ENCODE measurements around the gene PRPF8. TPM values are rescaled to one million over a fixed set of nuclear protein-coding genes. Genes with fewer than 3 reads are reported as not detected.

Gene PRPF8
- total RNA-seq, 1 experiment from 2014 or later = 398 TPM

- TF ChIP-seq CTCF (IDR thresholded peaks at IDR 0.05; ENCODE audit: insufficient read depth in 1 of 2, low read depth in 1 of 2, low read length in 1 of 2, severe bottlenecking in 1 of 2, unreplicated experiment in 1 of 2) = no peak
- Histone ChIP-seq H3K27me3 (replicated peaks; ENCODE audit: control insufficient read depth, insufficient read depth, low read length) (no peaks in the 10 kb centered on the region), H3K4me1 (peaks cover 22% of the 10 kb centered on the region), H3K4me3 (ENCODE audit: low read depth, low read length) (peak overlapping the region; percentile 56), H3K9me3 (no peaks in the 10 kb centered on the region), H3K36me3 (ENCODE audit: control insufficient read depth, insufficient read depth, low read length) (peaks cover 5% of the 10 kb centered on the region)
- POLR2A ChIA-PET = interaction anchor here (0.5 to 3.4 kb wide), 34 partner anchors 7 to 587 kb away, joined by 3 to 81 read pairs (median 4); partner anchors contain the start of genes INPP5K, PRPF8, RILP and RPA1
- peak; percentile 98 to 99 for DNase-seq
- Mint-ChIP-seq H3K4me3 (ENCODE audit: unreplicated experiment) (peak overlapping the region; percentile 85), H3K9me3 (ENCODE audit: unreplicated experiment) (no peaks in the 10 kb centered on the region), H3K27ac (ENCODE audit: unreplicated experiment) (peak overlapping the region; percentile 99), H3K27me3 (ENCODE audit: insufficient read depth, unreplicated experiment) (no peaks in the 10 kb centered on the region), H3K4me1 (ENCODE audit: low read depth, unreplicated experiment) (peaks cover 31% of the 10 kb centered on the region), H3K36me3 (ENCODE audit: insufficient read depth, unreplicated experiment) (peaks cover 57% of the 10 kb centered on the region)
- no TSS peak for BruUV-seq (replicated peaks)
- CTCF ChIA-PET = interaction anchor here (0.6 to 2.2 kb wide), 14 partner anchors 9 to 744 kb away, joined by 3 to 19 read pairs (median 6); partner anchors contain the start of genes PITPNA and RILP
- intact Hi-C loops (cut with micrococcal nuclease; ENCODE audit: unreplicated experiment) = loop anchor here (2.0 to 10.0 kb wide), 2 partner anchors 54 to 148 kb away; no protein-coding TSS in a partner anchor
Observed at GRCh38 chr17:1716912-1717695, 32.4 kb upstream of the PRPF8 start.

GRCh38 chr17:1716076-1716911, 31.6 kb upstream of the PRPF8 start:
- no peaks in the 10 kb centered on the region for H3K9me3 ChIP-seq
- DNase-seq = peak; percentile 100
- ChIA-PET POLR2A (interaction anchor here (0.5 to 3.4 kb wide), 42 partner anchors 8 to 1586 kb away, joined by 3 to 81 read pairs (median 4); partner anchors contain the start of genes INPP5K, PRPF8, RILP and RPA1), CTCF (interaction anchor here (0.6 to 2.2 kb wide), 13 partner anchors 10 to 743 kb away, joined by 3 to 19 read pairs (median 7); partner anchors contain the start of genes PITPNA and RILP)
- H3K36me3 ChIP-seq (ENCODE audit: control insufficient read depth, insufficient read depth, low read length) = peaks cover 5% of the 10 kb centered on the region
- Mint-ChIP-seq H3K36me3 (ENCODE audit: insufficient read depth, unreplicated experiment) (peaks cover 65% of the 10 kb centered on the region), H3K27ac (ENCODE audit: unreplicated experiment) (peak overlapping the region; percentile 99), H3K4me1 (ENCODE audit: low read depth, unreplicated experiment) (peaks cover 39% of the 10 kb centered on the region), H3K4me3 (ENCODE audit: unreplicated experiment) (peak overlapping the region; percentile 85), H3K27me3 (ENCODE audit: insufficient read depth, unreplicated experiment) (no peaks in the 10 kb centered on the region), H3K9me3 (ENCODE audit: unreplicated experiment) (no peaks in the 10 kb centered on the region)
- peaks cover 30% of the 10 kb centered on the region for H3K4me1 ChIP-seq
- H3K27me3 ChIP-seq (replicated peaks; ENCODE audit: control insufficient read depth, insufficient read depth, low read length) = no peaks in the 10 kb centered on the region
- peak overlapping the region; percentile 94 for H3K4me3 ChIP-seq (ENCODE audit: low read depth, low read length)
- no TSS peak for BruUV-seq (replicated peaks)
- intact Hi-C loops (cut with micrococcal nuclease; ENCODE audit: unreplicated experiment) = loop anchor here (2.0 to 10.0 kb wide), 2 partner anchors 55 to 149 kb away; no protein-coding TSS in a partner anchor
- TF ChIP-seq CTCF (IDR thresholded peaks at IDR 0.05; ENCODE audit: insufficient read depth in 1 of 2, low read depth in 1 of 2, low read length in 1 of 2, severe bottlenecking in 1 of 2, unreplicated experiment in 1 of 2) = no peak

- peak overlapping the region; percentile 94 for H3K4me3 ChIP-seq (ENCODE audit: low read depth, low read length)
- H3K27ac Mint-ChIP-seq (ENCODE audit: unreplicated experiment) = peak overlapping the region; percentile 99
- peaks cover 35% of the 10 kb centered on the region for H3K4me1 ChIP-seq
- BruUV-seq (replicated peaks) = no TSS peak
- H3K4me1 Mint-ChIP-seq (ENCODE audit: low read depth, unreplicated experiment) = peaks cover 44% of the 10 kb centered on the region
- no peaks in the 10 kb centered on the region for H3K9me3 ChIP-seq
- no peaks in the 10 kb centered on the region for H3K27me3 Mint-ChIP-seq (ENCODE audit: insufficient read depth, unreplicated experiment)
- peaks cover 70% of the 10 kb centered on the region for H3K36me3 Mint-ChIP-seq (ENCODE audit: insufficient read depth, unreplicated experiment)
- peak overlapping the region; percentile 85 for H3K4me3 Mint-ChIP-seq (ENCODE audit: unreplicated experiment)
- ChIA-PET POLR2A (interaction anchor here (0.5 to 3.4 kb wide), 13 partner anchors 9 to 578 kb away, joined by 3 to 81 read pairs (median 9); partner anchors contain the start of genes INPP5K, PRPF8, RILP and SERPINF2), CTCF (interaction anchor here (1.9 to 2.2 kb wide), 3 partner anchors 18 to 66 kb away, joined by 5 to 17 read pairs (median 12); partner anchors contain the start of gene RILP)
- intact Hi-C loops (cut with micrococcal nuclease; ENCODE audit: unreplicated experiment) = loop anchor here (2.0 to 10.0 kb wide), 3 partner anchors 47 to 149 kb away; no protein-coding TSS in a partner anchor
- TF ChIP-seq CTCF (IDR thresholded peaks at IDR 0.05; ENCODE audit: insufficient read depth in 1 of 2, low read depth in 1 of 2, low read length in 1 of 2, severe bottlenecking in 1 of 2, unreplicated experiment in 1 of 2) = no peak
- H3K36me3 ChIP-seq (ENCODE audit: control insufficient read depth, insufficient read depth, low read length) = peaks cover 5% of the 10 kb centered on the region
- no peak for DNase-seq
- no peaks in the 10 kb centered on the region for H3K9me3 Mint-ChIP-seq (ENCODE audit: unreplicated experiment)
- H3K27me3 ChIP-seq (replicated peaks; ENCODE audit: control insufficient read depth, insufficient read depth, low read length) = no peaks in the 10 kb centered on the region
Observed at GRCh38 chr17:1715803-1716075, 31.1 kb upstream of the PRPF8 start.
